Lower lobe of right lung (tissue), 2 donors: Measurements from ENCODE around the gene WDR47. TPM values are rescaled to one million over a fixed set of nuclear protein-coding genes. Genes with fewer than 3 reads are reported as not detected.
A peak's percentile ranks its signal among the peaks of the same experiment; 100 is the strongest.

Experiments
- ATAC-seq, 2 donors: fragments of 200-7000 bp; cut with Tn5 transposase; one replicate each; pipeline ENCODE4 v1.9.1; 2020 to 2022; ENCODE audit warnings: mild to moderate bottlenecking in 2 of 2, moderate library complexity in 2 of 2
- DNase-seq: peaks from one replicate; pipeline ENCODE4 v3.0.0-alpha.2; 2020
- H3K27ac ChIP-seq: fragments of 200-600 bp; one replicate; pipeline ENCODE4 v1.8.0; 2022
- H3K27me3 ChIP-seq: fragments of 200-600 bp; one replicate; pipeline ENCODE4 v1.8.0; 2022; ENCODE audit warnings: low read depth
- H3K36me3 ChIP-seq: fragments of 200-600 bp; one replicate; pipeline ENCODE4 v1.8.0; 2022; ENCODE audit warnings: mild to moderate bottlenecking
- H3K4me1 ChIP-seq: fragments of 200-600 bp; one replicate; pipeline ENCODE4 v1.8.0; 2022
- H3K4me3 ChIP-seq: fragments of 200-600 bp; one replicate; pipeline ENCODE4 v1.8.0; 2022; ENCODE audit warnings: mild to moderate bottlenecking
- H3K9me3 ChIP-seq: fragments of 200-600 bp; one replicate; pipeline ENCODE4 v1.8.0; 2022
- CTCF ChIP-seq: fragments of 200-600 bp; IDR thresholded peaks from one replicate; pipeline ENCODE4 v1.8.0; 2022; ENCODE audit warnings: antibody characterized with exemption, mild to moderate bottlenecking
- intact Hi-C: fragments of 100-400 bp; cut with DNase I; formaldehyde crosslinking; loops from one replicate; pipeline ENCODE4 v1.11.0; 2022
- total RNA-seq: library from RNA; stranded (reverse); fragmentation: NEBNext Ultra II Directional; extraction: Animal tissue kit (Norgen Biotek cat#: 25700); gene quantifications from one replicate; pipeline ENCODE4 v1.2.1, GENCODE V29; 2021
- donor health status: DM: no; HTN: yes; CAD: no; lungs with severe emphysema.

Gene WDR47
- total RNA-seq, 1 donor from 2014 or later = 14.3 TPM

GRCh38 chr1:109078317-109078716 lies 36.4 kb upstream of the WDR47 start:
- TF ChIP-seq CTCF = no peak
- DNase-seq = no peak

GRCh38 chr1:109075531-109076490 lies 33.9 kb upstream of the WDR47 start, which contains the start of gene TAF13:
TSS of gene TAF13 (minus strand) at chr1:109076003. CDS start at chr1:109075947, 56 bp downstream.
- Histone ChIP-seq H3K9me3 (no peaks in the 10 kb centered on the region), H3K27ac (peak within 1 kb of the TSS; percentile 94), H3K36me3 (peaks cover 15% of the 10 kb centered on the region), H3K4me3 (peak within 1 kb of the TSS; percentile 72), H3K4me1 (peaks cover 21% of the 10 kb centered on the region), H3K27me3 (no peaks in the 10 kb centered on the region)
- DNase-seq (peak; percentile 97), ATAC-seq (peak; percentile 100)
- intact Hi-C loops = no loop called here
- peak; percentile 23 for TF ChIP-seq CTCF

More at GRCh38 chr1:109078317-109078716, 36.4 kb upstream of the WDR47 start:
- no peak for ATAC-seq
- Histone ChIP-seq H3K27ac (no peak overlapping the region), H3K36me3 (peaks cover 4% of the 10 kb centered on the region), H3K4me1 (peaks cover 21% of the 10 kb centered on the region), H3K27me3 (no peaks in the 10 kb centered on the region), H3K9me3 (no peaks in the 10 kb centered on the region), H3K4me3 (no peak overlapping the region)
- intact Hi-C loops = no loop called here

GRCh38 chr1:109069294-109069693 lies 27.4 kb upstream of the WDR47 start:
- Histone ChIP-seq H3K36me3 (peaks cover 73% of the 10 kb centered on the region), H3K27me3 (no peaks in the 10 kb centered on the region)

GRCh38 chr1:109067883-109068282 lies 26.0 kb upstream of the WDR47 start:
- Histone ChIP-seq H3K9me3 (no peaks in the 10 kb centered on the region), H3K36me3 (peaks cover 77% of the 10 kb centered on the region), H3K27me3 (no peaks in the 10 kb centered on the region), H3K4me1 (no peaks in the 10 kb centered on the region), H3K4me3 (no peak overlapping the region), H3K27ac (no peak overlapping the region)
- DNase-seq (no peak), ATAC-seq (no peak)
- intact Hi-C loops = no loop called here
- no peak for TF ChIP-seq CTCF

More at GRCh38 chr1:109069294-109069693, 27.4 kb upstream of the WDR47 start:
- no peaks in the 10 kb centered on the region for H3K9me3 ChIP-seq
- H3K4me3 ChIP-seq = no peak overlapping the region
- intact Hi-C loops = no loop called here
- no peak for TF ChIP-seq CTCF
- H3K27ac ChIP-seq = no peak overlapping the region
- ATAC-seq (no peak), DNase-seq (no peak)
- H3K4me1 ChIP-seq = no peaks in the 10 kb centered on the region

GRCh38 chr1:109065137-109065536 lies 23.2 kb upstream of the WDR47 start:
- H3K27ac ChIP-seq = no peak overlapping the region
- no peaks in the 10 kb centered on the region for H3K27me3 ChIP-seq
- no peaks in the 10 kb centered on the region for H3K4me1 ChIP-seq
- peaks cover 64% of the 10 kb centered on the region for H3K36me3 ChIP-seq
- DNase-seq (no peak), ATAC-seq (no peak)
- no peaks in the 10 kb centered on the region for H3K9me3 ChIP-seq
- TF ChIP-seq CTCF = no peak
- no peak overlapping the region for H3K4me3 ChIP-seq
- intact Hi-C loops = no loop called here
